ENCODE results near the gene ZNF491. TPM values are rescaled to one million over a fixed set of nuclear protein-coding genes. Genes with fewer than 3 reads are reported as not detected.

Gene ZNF491
- total and polyA plus RNA-seq, 2 of the 4 experiments (the other 2 are of a cell fraction) = 1.5 to 3.6 TPM

- no peak for TF ChIP-seq CHD1 (IDR thresholded peaks at IDR 0.05; ENCODE audit: low read depth, low read length)
- no peak for TF ChIP-seq USF2 (IDR thresholded peaks at IDR 0.05; ENCODE audit: low read depth, low read length)
- no peak for TF ChIP-seq CTCF (conservative IDR thresholded peaks at IDR 0.05; ENCODE audit: low read depth, low read length)
- no peak for TF ChIP-seq MXI1 (IDR thresholded peaks at IDR 0.05; ENCODE audit: borderline replicate concordance, low read depth, low read length)
- no peak for TF ChIP-seq RAD21 (IDR thresholded peaks at IDR 0.05; ENCODE audit: low read length)
- TF ChIP-seq MAZ (IDR thresholded peaks at IDR 0.05; ENCODE audit: borderline replicate concordance, low read depth, low read length) = no peak
- no peak for TF ChIP-seq CEBPB (IDR thresholded peaks at IDR 0.05; ENCODE audit: low read depth, low read length)
- no peak for TF ChIP-seq SMC3 (IDR thresholded peaks at IDR 0.05; ENCODE audit: low read depth, low read length)
- TF ChIP-seq, protein P1, sequence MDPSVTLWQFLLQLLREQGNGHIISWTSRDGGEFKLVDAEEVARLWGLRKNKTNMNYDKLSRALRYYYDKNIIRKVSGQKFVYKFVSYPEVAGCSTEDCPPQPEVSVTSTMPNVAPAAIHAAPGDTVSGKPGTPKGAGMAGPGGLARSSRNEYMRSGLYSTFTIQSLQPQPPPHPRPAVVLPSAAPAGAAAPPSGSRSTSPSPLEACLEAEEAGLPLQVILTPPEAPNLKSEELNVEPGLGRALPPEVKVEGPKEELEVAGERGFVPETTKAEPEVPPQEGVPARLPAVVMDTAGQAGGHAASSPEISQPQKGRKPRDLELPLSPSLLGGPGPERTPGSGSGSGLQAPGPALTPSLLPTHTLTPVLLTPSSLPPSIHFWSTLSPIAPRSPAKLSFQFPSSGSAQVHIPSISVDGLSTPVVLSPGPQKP (IDR thresholded peaks at IDR 0.05; ENCODE audit: borderline replicate concordance, low read depth, low read length) = no peak
- no peak for TF ChIP-seq BHLHE40 (IDR thresholded peaks at IDR 0.05; ENCODE audit: low read depth, low read length)
- no peak for TF ChIP-seq RCOR1 (IDR thresholded peaks at IDR 0.05; ENCODE audit: insufficient replicate concordance, low read length)
- TF ChIP-seq POLR2A (IDR thresholded peaks at IDR 0.05; ENCODE audit: low read depth, low read length) = no peak
- no peak for TF ChIP-seq RFX5 (IDR thresholded peaks at IDR 0.05; ENCODE audit: low read depth, low read length)
- TF ChIP-seq MAFK (IDR thresholded peaks at IDR 0.05; ENCODE audit: low read depth, low read length) = no peak
- no peak for TF ChIP-seq FOS (IDR thresholded peaks at IDR 0.05; ENCODE audit: low read depth, low read length)
- TF ChIP-seq NFE2L2 (IDR thresholded peaks at IDR 0.05; ENCODE audit: low read depth, low read length) = no peak
- dilution Hi-C loops (cut with HindIII; ENCODE audit: low sequenced_read_pairs, unreplicated experiment) = no loop called here
Observed at GRCh38 chr19:11806354-11807098, 8.2 kb downstream of the ZNF491 start.

More at GRCh38 chr19:11806354-11807098, 8.2 kb downstream of the ZNF491 start:
- no peak overlapping the region for H2AK9ac ChIP-seq (replicated peaks; ENCODE audit: low read depth, low read length, poor library complexity)
- no peak overlapping the region for H3K4ac ChIP-seq (ENCODE audit: low read depth, low read length)
- intact Hi-C loops (cut with micrococcal nuclease) = no loop called here
- H3K27ac ChIP-seq (ENCODE audit: insufficient read depth, low read length) = no peak overlapping the region
- no peak overlapping the region for H4K5ac ChIP-seq (ENCODE audit: low read depth, low read length)
- H3K4me3 ChIP-seq (ENCODE audit: insufficient read depth, low read depth, low read length) = no peak overlapping the region
- no peak overlapping the region for H2AFZ ChIP-seq (replicated peaks; ENCODE audit: low read length, poor library complexity)
- H3K14ac ChIP-seq (replicated peaks; ENCODE audit: low read depth, low read length) = no peak overlapping the region
- H3K23ac ChIP-seq (ENCODE audit: low read depth, low read length) = no peak overlapping the region
- in situ Hi-C loops (cut with MboI; ENCODE audit: low sequenced_read_pairs) = no loop called here
- no peak overlapping the region for H2BK5ac ChIP-seq (ENCODE audit: low read depth, low read length, poor library complexity, severe bottlenecking)
- no peaks in the 10 kb centered on the region for H3K4me1 ChIP-seq (ENCODE audit: control insufficient read depth, insufficient read depth, low read length)
- H2BK120ac ChIP-seq (ENCODE audit: low read depth, low read length) = no peak overlapping the region
- H2AK5ac ChIP-seq (ENCODE audit: low read depth, low read length) = no peak overlapping the region
- ATAC-seq (ENCODE audit: low read depth) (no peak), DNase-seq (no peak)
- H3K9me3 ChIP-seq (ENCODE audit: control insufficient read depth, insufficient read depth, low read length) = peaks cover 45% of the 10 kb centered on the region
- H2BK15ac ChIP-seq (ENCODE audit: low read depth, low read length) = no peak overlapping the region
- no peak overlapping the region for H4K91ac ChIP-seq (ENCODE audit: insufficient read depth, low read depth, low read length)
- H4K20me1 ChIP-seq (ENCODE audit: insufficient read depth, low read length) = no peaks in the 10 kb centered on the region
- no peak overlapping the region for H3K56ac ChIP-seq (ENCODE audit: extremely low read depth, insufficient read depth, low read length)
- no peak overlapping the region for H3K9ac ChIP-seq (ENCODE audit: low read depth, low read length)
- no peaks in the 10 kb centered on the region for H3K9me1 ChIP-seq (ENCODE audit: insufficient read depth, low read length)
- H2BK20ac ChIP-seq (ENCODE audit: low read depth, low read length) = no peak overlapping the region
- WGBS, 2 experiments (ENCODE audit: extremely low coverage in 2 of 2, insufficient read length in 1 of 2) = 100% methylated on average over 2 of the region's 11 CpGs; no CpG with 5 or more reads in 1 of the 2 experiments
- CTCF ChIA-PET = no interaction called here
- no peaks in the 10 kb centered on the region for H3K27me3 ChIP-seq (ENCODE audit: control insufficient read depth, insufficient read depth, low read length)
- no peaks in the 10 kb centered on the region for H3K79me1 ChIP-seq (ENCODE audit: low read depth in 1 of 2, low read length in 2 of 2)
- BruUV-seq (replicated peaks) = no TSS peak
- POLR2A ChIA-PET (ENCODE audit: unreplicated experiment) = no interaction called here
- no peak overlapping the region for H4K8ac ChIP-seq (ENCODE audit: low read depth in 2 of 2, low read length in 2 of 2)
- peaks cover 22% of the 10 kb centered on the region for H3K36me3 ChIP-seq (ENCODE audit: control insufficient read depth, insufficient read depth, low read length)
- no peak overlapping the region for H3K4me2 ChIP-seq (ENCODE audit: low read depth, low read length)
- no peak overlapping the region for H3K18ac ChIP-seq (ENCODE audit: low read depth, low read length)

Data from IMR-90 (cell line).